NCI-H2081 treated with DMSO at 0.1 percent for 48 hours (cell line): Measurements from ENCODE around the gene ZNF174.
A peak's percentile ranks its signal among the peaks of the same experiment; 100 is the strongest.

Source experiments
- DNase-seq: peaks from one replicate; lab custom pipeline; 2025; lab: John Stamatoyannopoulos, UW

ZNF174 gene

GRCh38 chr16:3443108-3444031 lies 42.4 kb downstream of the ZNF174 start, which contains the start of the genes NAA60 and ZNF597:
NAA60 (plus strand) TSS chr16:3443680; CDS start chr16:3476228, 32,548 bp downstream.
ZNF597 (minus strand) TSS chr16:3443504; CDS start chr16:3443153, 351 bp downstream.
- DNase-seq = peak; percentile 88

GRCh38 chr16:3444032-3444388 lies 43.0 kb downstream of the ZNF174 start:
- DNase-seq = peak; percentile 5

- DNase-seq = no peak
Observed at GRCh38 chr16:3454093-3454492, 53.1 kb downstream of the ZNF174 start.

DNA sequence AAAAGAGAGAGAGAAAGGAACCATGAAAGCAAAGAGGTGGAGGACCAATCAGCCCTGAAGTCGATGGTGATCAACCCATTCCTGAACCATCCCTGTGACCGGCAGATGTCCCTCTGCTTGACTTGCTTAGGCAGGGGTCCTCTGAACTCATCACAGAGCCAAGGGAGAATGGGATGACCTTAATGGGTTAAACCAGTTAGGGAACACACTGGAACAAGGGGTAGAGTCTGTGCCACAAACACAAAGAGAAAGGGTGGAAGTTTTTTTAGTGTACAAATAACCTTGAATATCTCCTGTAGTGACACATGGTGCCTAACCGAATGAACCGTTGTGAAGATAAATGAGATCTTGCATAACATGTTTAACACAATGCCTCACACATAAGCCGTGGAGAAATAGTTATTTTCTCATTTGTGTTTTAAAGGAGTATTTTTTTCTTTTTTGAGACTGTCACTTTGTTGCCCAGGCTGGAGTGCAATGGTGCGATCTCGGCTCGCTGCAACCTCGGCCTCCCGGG lies 53.7 kb downstream of the ZNF174 start:
- DNase-seq = no peak

DNA sequence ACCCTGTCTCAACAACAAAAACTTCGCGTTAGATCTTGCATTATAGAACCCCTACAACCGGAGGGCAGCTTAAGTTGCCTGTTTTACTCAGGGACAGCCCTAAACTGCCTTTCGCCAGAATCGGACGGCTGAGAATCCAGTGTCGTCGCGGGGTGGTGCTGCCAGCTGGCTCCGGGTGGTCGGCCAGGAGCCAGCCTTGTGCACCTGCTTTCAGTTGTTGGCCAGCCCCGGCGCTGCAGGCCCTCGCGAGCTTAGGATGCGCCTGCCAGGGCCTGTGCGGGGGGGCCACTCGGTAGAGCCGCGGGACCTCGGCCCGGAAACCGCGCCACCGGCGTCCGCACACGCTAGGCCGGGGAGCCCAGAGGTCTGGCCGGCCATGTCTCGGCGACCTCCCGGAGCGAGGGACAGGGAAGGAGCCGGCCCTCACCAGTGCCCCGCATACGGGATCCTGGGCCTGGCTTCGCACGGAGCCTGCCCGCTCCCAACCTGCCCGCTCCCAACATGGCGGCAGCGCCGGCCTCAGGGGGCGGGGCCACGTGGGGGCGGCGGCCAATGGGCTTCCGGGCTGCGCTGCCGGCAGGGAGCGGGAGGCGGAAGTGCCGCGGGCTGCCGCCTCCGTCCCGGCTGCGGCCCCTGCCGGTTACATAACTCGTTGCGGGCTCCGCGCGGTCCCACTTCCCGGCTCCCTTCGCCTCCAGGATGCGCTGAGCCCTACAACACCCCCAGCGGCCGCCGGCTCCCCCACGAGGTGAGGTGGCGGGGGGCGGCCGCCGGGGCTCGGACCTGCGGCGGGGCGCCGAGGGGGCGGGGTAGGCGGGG lies 56.6 kb downstream of the ZNF174 start:
- DNase-seq = peak; percentile 73

DNA sequence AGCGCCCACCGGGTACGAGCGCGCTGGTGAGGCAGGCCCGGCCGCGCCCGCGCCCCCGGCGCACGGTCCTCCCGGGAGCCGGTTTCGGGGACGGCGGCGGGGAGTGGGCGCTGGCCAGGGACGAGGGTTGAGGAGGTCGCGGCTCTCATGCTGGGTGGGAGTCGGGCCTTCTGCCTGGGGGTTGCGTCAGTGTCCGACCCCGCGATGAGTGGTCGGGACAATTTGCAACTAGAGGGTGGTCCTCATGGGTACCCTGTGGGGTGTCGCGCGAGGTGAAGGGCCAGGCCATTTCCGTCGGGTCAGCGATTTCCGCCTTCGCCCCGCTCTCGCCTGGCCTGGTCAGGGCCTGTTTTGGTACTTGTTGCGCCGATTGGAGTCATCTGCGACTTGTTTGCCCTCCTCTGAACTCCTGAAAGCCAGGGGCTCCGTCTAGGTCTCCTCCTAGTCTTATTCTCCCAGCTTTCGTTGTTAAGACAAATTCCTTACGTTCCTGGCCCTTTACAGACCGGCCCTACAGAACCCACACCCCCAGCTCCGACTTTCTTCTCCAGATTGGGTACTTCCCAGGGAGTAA lies 57.4 kb downstream of the ZNF174 start:
- no peak for DNase-seq

- no peak for DNase-seq
Observed at GRCh38 chr16:3458852-3459361, 57.9 kb downstream of the ZNF174 start.
